Esophagus squamous epithelium (tissue), 5 donors: ENCODE measurements around the gene ST7. TPM values are rescaled to one million over a fixed set of nuclear protein-coding genes. Genes with fewer than 3 reads are reported as not detected.

Experiments
- DNase-seq: peaks from one replicate; lab custom pipeline; 2025; lab: John Stamatoyannopoulos, UW
- H3K27ac ChIP-seq, 4 donors: fragments of 200-600 bp; sonication (generic); one replicate each; pipeline ENCODE4 v1.5.1; 2016 to 2019; ENCODE audit warnings: mild to moderate bottlenecking in 1 of 4
- H3K27me3 ChIP-seq, 4 donors: fragments of 200-600 bp; sonication (generic); 1 replicate in 3 of 4; 2 replicates in 1 of 4; pipeline versions ENCODE4 v1.5.1 to v1.6.0; 2017 to 2021; ENCODE audit warnings: antibody characterized with exemption in 1 of 4
- H3K36me3 ChIP-seq, 3 donors: fragments of 200-600 bp; sonication (generic); one replicate each; pipeline ENCODE4 v1.5.1; 2016 to 2019
- H3K4me1 ChIP-seq, 3 donors: fragments of 200-600 bp; sonication (generic); one replicate each; pipeline ENCODE4 v1.5.1; 2017 to 2019
- H3K4me3 ChIP-seq, 4 donors: fragments of 200-600 bp; sonication (generic); 1 replicate in 3 of 4; 2 replicates in 1 of 4; pipeline ENCODE4 v1.5.1; 2016 to 2019; ENCODE audit warnings: mild to moderate bottlenecking in 2 of 4, moderate library complexity in 1 of 4
- H3K9me3 ChIP-seq, 3 donors: fragments of 200-600 bp; sonication (generic); one replicate each; pipeline ENCODE4 v1.5.1; 2016 to 2019
- CTCF ChIP-seq, 6 experiments: fragments of 450-650 bp in 4 of 6; fragments of 200-600 bp in 2 of 6; sonication (generic) in 2 of 6; IDR thresholded peaks; one replicate each; pipeline ENCODE4 v1.5.1; 2016 to 2019; ENCODE audit warnings: antibody characterized with exemption in 6 of 6, mild to moderate bottlenecking in 4 of 6, moderate library complexity in 4 of 6
- POLR2A ChIP-seq, 4 donors: fragments of 450-650 bp; IDR thresholded peaks; one replicate each; pipeline ENCODE4 v1.6.1; 2017; ENCODE audit warnings: antibody characterized with exemption in 4 of 4, mild to moderate bottlenecking in 4 of 4, moderate library complexity in 3 of 4
- WGBS, 2 donors: methylation state at CpG; one replicate each; pipeline ENCODE4 v1.1.5; 2018; 5-methylcytosine and 5-hydroxymethylcytosine counted together
- intact Hi-C: fragments of 100-400 bp; cut with DNase I; formaldehyde crosslinking; loops from one replicate; pipeline ENCODE4 v1.15.0; 2022
- total RNA-seq, 4 donors: library from RNA; depleted of rRNA; stranded (reverse); fragments of >200 nt; gene quantifications; one replicate each; pipeline ENCODE4 v1.1.0, GENCODE V29; 2016
- donor health status: DM: yes; HTN: yes; CAD: no.

ST7 gene
- total RNA-seq, 4 donors from 2014 or later = 12.9 to 18.0 (median 15.3) TPM

GRCh38 chr7:117185124-117185523 lies 231.8 kb downstream of the ST7 start:
- Histone ChIP-seq H3K4me3 (no peak overlapping the region), H3K9me3 (no peaks in the 10 kb centered on the region), H3K4me1 (no peaks in the 10 kb centered on the region), H3K36me3 (peaks cover 0 to 16% (median 0%) of the 10 kb centered on the region in 3 donors), H3K27ac (no peak overlapping the region), H3K27me3 (no peaks in the 10 kb centered on the region)
- TF ChIP-seq POLR2A (IDR thresholded peaks at IDR 0.05) = no peak
- TF ChIP-seq CTCF (IDR thresholded peaks at IDR 0.05) = no peak
- no peak for DNase-seq
- 87 to 90% methylated on average over 3 of the region's 3 CpGs for WGBS, 2 donors
- intact Hi-C loops = no loop called here

GRCh38 chr7:117186218-117187010 lies 233.1 kb downstream of the ST7 start:
- intact Hi-C loops = no loop called here
- Histone ChIP-seq H3K4me3 (no peak overlapping the region), H3K27me3 (no peaks in the 10 kb centered on the region), H3K36me3 (peaks cover 0 to 27% (median 0%) of the 10 kb centered on the region in 3 donors), H3K4me1 (no peaks in the 10 kb centered on the region), H3K9me3 (no peaks in the 10 kb centered on the region), H3K27ac (no peak overlapping the region)
- TF ChIP-seq CTCF (IDR thresholded peaks at IDR 0.05) = no peak
- TF ChIP-seq POLR2A (IDR thresholded peaks at IDR 0.05) = no peak
- DNase-seq = no peak
- WGBS, 2 donors = 84 to 96% methylated on average over 7 of the region's 7 CpGs

GRCh38 chr7:117188376-117188775 lies 235.1 kb downstream of the ST7 start:
- no peak for DNase-seq
- no peak overlapping the region for H3K4me3 ChIP-seq
- H3K4me1 ChIP-seq = no peaks in the 10 kb centered on the region
- H3K9me3 ChIP-seq = no peaks in the 10 kb centered on the region
- intact Hi-C loops = no loop called here
- peaks cover 0 to 26% (median 0%) of the 10 kb centered on the region in 3 donors for H3K36me3 ChIP-seq
- no peaks in the 10 kb centered on the region for H3K27me3 ChIP-seq
- no peak overlapping the region for H3K27ac ChIP-seq
- TF ChIP-seq CTCF (IDR thresholded peaks at IDR 0.05) = no peak
- no peak for TF ChIP-seq POLR2A (IDR thresholded peaks at IDR 0.05)

- no peak for DNase-seq
- intact Hi-C loops = no loop called here
- no peaks in the 10 kb centered on the region for H3K4me1 ChIP-seq
- H3K27me3 ChIP-seq = no peaks in the 10 kb centered on the region
- H3K9me3 ChIP-seq = no peaks in the 10 kb centered on the region
- peaks cover 0 to 22% (median 0%) of the 10 kb centered on the region in 3 donors for H3K36me3 ChIP-seq
- TF ChIP-seq CTCF (IDR thresholded peaks at IDR 0.05) = no peak
- TF ChIP-seq POLR2A (IDR thresholded peaks at IDR 0.05) = no peak
- 87 to 92% methylated on average over 5 of the region's 5 CpGs for WGBS, 2 donors
- H3K4me3 ChIP-seq = no peak overlapping the region
- no peak overlapping the region for H3K27ac ChIP-seq
Measured at GRCh38 chr7:117188949-117189592, 235.8 kb downstream of the ST7 start.

- Histone ChIP-seq H3K9me3 (no peaks in the 10 kb centered on the region), H3K4me1 (no peaks in the 10 kb centered on the region), H3K27ac (no peak overlapping the region), H3K27me3 (no peaks in the 10 kb centered on the region), H3K4me3 (no peak overlapping the region), H3K36me3 (peaks cover 0 to 22% (median 0%) of the 10 kb centered on the region in 3 donors)
- intact Hi-C loops = no loop called here
- no peak for DNase-seq
- 93 to 95% methylated on average over 8 of the region's 8 CpGs for WGBS, 2 donors
- no peak for TF ChIP-seq CTCF (IDR thresholded peaks at IDR 0.05)
- no peak for TF ChIP-seq POLR2A (IDR thresholded peaks at IDR 0.05)
Measured at GRCh38 chr7:117190104-117190503, 236.8 kb downstream of the ST7 start.
